ENCODE measurements around the gene CRTC3.
A peak's percentile ranks its signal among the peaks of the same experiment; 100 is the strongest.

Gene CRTC3

GRCh38 chr15:90563463-90563862 is 33.7 kb downstream of the CRTC3 start:
- DNase-seq: no peak

DNA sequence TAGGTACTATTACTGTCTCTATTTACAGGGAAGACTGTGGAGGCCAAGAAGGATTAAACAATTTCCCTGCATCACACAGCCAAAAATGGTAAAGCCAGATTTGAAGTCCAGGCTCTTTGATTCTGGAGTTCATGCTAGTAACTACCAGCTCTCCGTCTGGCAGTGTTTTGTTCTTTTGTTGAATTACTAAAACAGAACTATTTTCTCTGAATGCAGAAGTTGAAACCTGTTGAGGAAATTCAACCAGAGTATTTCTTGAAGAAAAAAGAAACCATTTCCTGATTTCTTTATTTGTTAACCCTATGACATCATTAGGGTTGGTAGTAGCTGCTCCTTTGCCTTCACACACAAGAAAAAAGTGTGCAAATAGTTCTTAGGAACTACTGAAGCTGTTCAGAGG is 34.3 kb downstream of the CRTC3 start:
- DNase-seq: no peak

- no peak for DNase-seq
These were observed 34.9 kb downstream of the CRTC3 start for GRCh38 chr15:90564590-90564989.

GRCh38 chr15:90565866-90566265 is 36.1 kb downstream of the CRTC3 start:
- DNase-seq: no peak

GRCh38 chr15:90570643-90571042 is 40.9 kb downstream of the CRTC3 start:
- DNase-seq: no peak

GRCh38 chr15:90571063-90571541 is 41.4 kb downstream of the CRTC3 start:
- peak; percentile 55 for DNase-seq

GRCh38 chr15:90572893-90573292 is 43.2 kb downstream of the CRTC3 start:
- no peak for DNase-seq

GRCh38 chr15:90576711-90577389 is 47.1 kb downstream of the CRTC3 start:
- no peak for DNase-seq

DNA sequence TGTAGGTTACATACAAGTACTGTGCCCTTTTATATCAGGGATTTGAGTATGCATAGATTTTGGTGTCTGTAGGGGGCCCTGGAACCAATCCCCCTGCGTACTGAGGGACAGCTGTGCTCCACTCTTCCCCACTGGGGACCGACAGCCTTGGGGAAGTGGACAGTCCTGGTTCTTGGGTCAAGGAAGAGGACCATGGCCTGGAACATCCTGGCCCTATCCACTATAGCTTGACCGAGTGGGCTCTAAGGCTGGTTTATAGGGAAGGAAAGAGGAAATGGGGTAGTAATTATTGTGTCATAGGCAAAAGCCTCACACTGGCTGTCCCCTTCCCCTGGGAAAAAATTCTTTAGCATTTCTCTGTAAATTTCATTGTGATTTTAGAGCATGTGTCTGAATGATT is 49.5 kb downstream of the CRTC3 start:
- DNase-seq: no peak

GRCh38 chr15:90580099-90580498 is 50.4 kb downstream of the CRTC3 start:
- no peak for DNase-seq

GRCh38 chr15:90580541-90580940 is 50.8 kb downstream of the CRTC3 start:
- no peak for DNase-seq

DNA sequence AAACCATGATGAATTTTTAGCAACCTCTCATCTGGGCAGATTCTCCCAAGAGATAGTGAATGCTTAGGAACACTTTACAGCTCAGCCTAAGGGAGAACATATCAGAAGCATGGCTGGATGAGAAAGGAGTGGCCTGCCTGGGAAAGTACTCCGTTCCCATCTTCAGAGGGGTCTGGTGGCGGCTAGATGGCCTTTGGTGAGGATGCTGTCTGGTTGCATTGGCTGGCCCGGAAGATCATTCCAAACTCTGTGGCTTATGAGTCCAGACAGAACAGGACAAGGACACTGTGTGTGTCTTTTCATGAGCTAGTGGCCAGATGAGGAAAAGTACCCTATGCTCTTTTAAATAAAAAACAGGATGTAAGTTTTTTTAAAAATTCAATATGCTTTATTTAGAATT is 51.2 kb downstream of the CRTC3 start:
- no peak for DNase-seq

GRCh38 chr15:90581771-90582352 is 52.1 kb downstream of the CRTC3 start:
- DNase-seq: no peak

DNA sequence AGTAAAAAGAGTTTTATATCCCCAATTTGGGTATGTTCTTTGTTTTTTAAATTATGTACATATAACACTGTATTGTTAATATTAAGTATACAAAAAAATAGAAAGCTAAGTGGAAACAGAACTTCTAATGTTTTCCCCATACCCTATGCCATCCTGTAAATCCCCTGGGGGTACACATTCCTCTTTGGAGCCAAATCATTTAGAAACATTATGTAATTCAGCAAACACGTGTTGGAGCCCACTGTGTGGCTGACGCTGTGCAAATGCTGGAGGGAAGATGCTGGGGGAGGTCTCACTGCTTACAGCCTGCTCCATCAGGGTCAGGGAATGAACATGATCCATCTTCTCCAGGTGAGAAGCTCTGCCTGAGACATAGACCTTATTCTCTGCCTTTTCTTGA is 52.8 kb downstream of the CRTC3 start:
- DNase-seq: peak; percentile 58

- no peak for DNase-seq
These were observed 53.9 kb downstream of the CRTC3 start for GRCh38 chr15:90583471-90584252.

DNA sequence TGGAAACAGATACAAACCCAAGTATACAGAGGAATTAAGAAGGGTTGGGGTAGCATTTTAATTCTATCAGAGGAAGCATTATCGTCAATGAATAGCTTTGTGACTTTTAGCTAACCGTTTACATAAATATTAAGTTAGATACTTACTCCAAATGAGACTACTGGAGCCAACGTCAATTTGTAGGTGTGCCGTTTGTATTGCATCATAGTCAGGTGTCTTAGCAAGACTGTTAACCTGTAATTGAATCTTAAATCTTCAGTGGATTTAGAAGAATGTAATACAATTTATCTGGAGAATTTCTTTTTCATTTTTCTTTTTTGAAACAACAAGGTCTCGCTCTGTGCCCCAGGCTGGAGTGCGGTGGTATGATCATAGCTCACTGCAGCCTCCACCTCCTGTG is 55.1 kb downstream of the CRTC3 start:
- no peak for DNase-seq

DNA sequence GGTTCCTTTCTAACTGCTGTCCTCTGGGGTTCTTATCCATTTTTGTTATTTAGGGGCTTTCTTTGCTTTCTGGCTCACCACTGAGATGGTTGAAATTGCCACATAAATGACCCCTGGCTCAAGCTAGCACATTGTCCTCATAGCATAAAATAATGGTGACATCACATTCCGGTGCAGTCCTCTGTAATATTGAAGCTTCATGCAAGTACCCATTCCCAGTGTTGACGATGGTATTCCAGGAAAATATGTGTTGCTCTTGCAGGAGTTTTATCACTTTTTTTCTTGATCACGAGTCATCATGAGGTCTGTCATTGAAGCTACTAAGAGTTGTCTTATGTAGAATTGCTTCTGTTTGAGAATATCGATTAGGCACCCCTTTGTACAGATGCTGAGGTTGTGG is 56.1 kb downstream of the CRTC3 start:
- peak; percentile 75 for DNase-seq

- no peak for DNase-seq
These were observed 57.2 kb downstream of the CRTC3 start for GRCh38 chr15:90586948-90587347.

GRCh38 chr15:90588427-90588826 is 58.7 kb downstream of the CRTC3 start:
- no peak for DNase-seq

- DNase-seq: no peak
These were observed 61.8 kb downstream of the CRTC3 start for GRCh38 chr15:90591524-90591923.

- DNase-seq: peak; percentile 61
These were observed 62.6 kb downstream of the CRTC3 start for GRCh38 chr15:90592131-90592881.

DNA sequence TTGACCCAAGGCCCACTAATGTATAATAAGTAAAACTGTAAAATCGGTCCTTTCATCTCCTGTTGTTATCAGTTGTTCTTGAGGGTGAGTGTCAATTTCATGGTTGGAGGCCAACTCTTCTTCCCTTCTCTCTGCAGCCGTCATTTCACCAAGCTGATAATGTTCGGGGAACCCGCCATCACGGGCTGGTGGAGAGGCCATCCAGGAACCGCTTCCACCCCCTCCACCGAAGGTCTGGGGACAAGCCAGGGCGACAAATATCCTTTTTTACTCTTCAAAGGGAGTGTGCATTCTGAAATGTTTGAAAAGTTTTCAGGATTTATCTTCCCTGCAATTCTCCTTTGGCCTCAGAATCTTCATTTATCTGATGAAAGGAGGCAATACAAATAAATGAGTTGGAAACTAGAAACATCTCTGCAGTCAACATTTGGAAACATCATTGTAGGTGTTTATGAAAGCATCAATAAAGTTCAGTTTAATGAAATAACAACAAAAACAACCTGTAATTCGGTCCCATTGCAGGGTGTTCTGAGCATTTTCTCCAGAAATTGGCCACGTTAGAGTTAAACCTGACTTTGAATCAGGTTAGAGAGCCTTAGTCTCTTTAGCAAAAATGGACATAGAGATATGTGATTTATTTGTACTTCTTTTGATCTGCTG is 63.9 kb downstream of the CRTC3 start:
- no peak for DNase-seq
